Measurements from ENCODE around the gene TNRC6B.
A peak's percentile ranks its signal among the peaks of the same experiment; 100 is the strongest.
"Not testable (repeated sequence)": the region's sequence is repeated elsewhere in the genome, so short reads cannot be mapped to it uniquely, and the experiment has no call there.

Gene TNRC6B

DNA sequence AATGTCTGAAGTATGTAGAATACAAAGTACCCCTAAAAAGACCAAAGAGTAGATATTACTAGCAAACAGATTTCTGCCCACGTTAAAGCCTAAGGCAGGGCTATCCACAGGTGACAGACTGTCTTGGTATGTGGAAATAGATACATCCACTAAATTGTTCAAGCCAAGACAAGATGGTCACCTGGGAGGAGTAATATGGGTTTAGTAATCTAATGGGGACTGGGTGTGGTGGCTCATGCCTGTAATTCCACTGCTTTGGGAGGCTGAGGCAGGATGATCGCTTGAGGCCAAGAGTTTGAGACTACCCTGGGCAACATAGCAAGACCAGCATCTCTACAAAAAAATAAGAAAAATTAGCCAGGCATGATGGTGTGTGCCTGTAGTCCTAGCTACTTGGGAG is 200.2 kb downstream of the TNRC6B start:
- DNase-seq = no peak

DNA sequence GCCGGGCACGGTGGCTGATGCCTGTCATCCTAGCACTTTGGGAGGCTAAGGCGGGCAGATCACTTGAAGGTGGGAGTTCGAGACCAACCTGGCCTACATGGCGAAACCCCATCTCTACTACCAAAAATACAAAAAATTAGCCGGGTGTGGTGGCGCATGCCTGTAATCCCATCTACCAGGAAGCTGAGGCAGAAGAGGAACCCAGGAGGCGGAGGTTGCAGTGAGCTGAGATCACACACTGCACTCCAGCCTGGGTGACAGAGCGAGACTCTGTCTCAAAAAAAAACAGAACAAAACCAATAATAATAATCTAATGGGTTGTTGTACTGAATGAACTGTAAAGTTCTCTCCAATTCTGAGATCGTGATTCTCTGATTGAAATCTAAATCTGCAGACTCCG is 200.7 kb downstream of the TNRC6B start:
- DNase-seq = not testable (repeated sequence)

DNA sequence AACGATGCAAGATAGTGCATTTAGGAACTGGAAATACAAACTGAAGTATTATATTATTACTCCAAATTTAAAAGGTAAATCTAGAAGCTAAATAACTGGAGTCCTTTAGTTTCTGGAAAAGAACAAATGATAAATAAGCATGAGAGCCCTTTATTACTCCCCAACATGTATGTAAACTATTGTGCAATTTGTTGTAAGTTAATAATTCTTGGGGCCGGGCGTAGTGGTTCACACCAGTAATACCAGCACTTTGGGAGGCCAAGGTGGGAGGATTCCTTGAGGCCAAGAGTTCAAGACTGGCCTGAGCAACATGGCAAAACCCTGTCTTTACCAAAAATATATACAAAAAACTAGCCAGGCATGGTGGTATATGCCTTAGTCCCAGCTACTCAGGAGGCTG is 203.7 kb downstream of the TNRC6B start:
- DNase-seq = no peak

GRCh38 chr22:40383905-40384304 is 206.2 kb downstream of the TNRC6B start:
- DNase-seq = no peak

GRCh38 chr22:40385036-40385782 is 207.5 kb downstream of the TNRC6B start:
- DNase-seq = peak; percentile 80 to 89

All from Kasumi-1 (cell line).